GM12865 (cell line): Measurements from ENCODE around the gene LRRC61.

Experiments used
- DNase-seq: peaks from one replicate; pipeline ENCODE4 v3.0.0; 2010; ENCODE audit warnings: low read depth
- H3K4me3 ChIP-seq: 2 replicates; pipeline ENCODE4 v1.5.1; 2011; ENCODE audit warnings: mild to moderate bottlenecking, low read depth, low read length, control low read depth
- TF ChIP-seq, protein P1 (sequence below): IDR thresholded peaks from 2 replicates; pipeline ENCODE4 v1.5.1; 2011; ENCODE audit warnings: low read length, control low read depth, low read depth, inconsistent platforms; ENCODE audit not compliant: insufficient read depth; ENCODE audit errors: missing control alignments

Gene LRRC61

DNA sequence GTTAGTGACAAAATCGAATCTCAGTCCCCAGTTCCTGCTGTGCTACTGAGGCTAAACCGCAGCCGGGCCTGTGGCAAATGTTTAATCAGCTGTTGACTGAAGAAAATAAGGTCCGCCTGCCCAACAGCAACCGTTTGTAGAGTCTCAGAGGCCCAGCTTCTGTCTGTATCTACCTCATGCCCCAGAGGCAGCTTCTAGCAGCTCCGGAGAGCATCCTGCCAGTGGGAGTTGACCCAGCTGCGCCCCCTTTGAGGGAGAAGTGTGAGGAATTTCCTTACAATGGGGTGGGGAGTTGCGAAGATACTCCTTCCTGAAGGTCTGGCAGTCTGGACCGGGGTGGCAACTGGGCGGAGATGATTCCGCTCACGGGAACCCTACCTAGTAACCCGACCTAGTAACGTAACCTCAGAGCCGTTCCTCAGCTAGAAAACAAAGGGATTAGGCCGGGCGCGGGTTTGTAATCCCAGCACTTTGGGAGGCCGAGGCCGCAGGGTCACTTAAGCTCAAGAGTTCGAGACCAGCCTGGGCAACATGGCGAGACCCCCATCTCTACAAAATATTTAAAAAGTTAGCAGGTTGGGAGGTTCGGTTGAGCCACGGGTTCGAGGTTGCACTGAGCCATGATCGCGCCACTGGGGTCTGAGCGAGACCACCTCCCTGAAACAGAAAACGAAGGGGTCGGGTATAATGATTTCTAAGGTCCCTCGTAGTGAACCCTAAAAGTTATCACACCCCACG is 55.1 kb downstream of the LRRC61 start:
- DNase-seq = peak; percentile 77
- TF ChIP-seq, protein P1, sequence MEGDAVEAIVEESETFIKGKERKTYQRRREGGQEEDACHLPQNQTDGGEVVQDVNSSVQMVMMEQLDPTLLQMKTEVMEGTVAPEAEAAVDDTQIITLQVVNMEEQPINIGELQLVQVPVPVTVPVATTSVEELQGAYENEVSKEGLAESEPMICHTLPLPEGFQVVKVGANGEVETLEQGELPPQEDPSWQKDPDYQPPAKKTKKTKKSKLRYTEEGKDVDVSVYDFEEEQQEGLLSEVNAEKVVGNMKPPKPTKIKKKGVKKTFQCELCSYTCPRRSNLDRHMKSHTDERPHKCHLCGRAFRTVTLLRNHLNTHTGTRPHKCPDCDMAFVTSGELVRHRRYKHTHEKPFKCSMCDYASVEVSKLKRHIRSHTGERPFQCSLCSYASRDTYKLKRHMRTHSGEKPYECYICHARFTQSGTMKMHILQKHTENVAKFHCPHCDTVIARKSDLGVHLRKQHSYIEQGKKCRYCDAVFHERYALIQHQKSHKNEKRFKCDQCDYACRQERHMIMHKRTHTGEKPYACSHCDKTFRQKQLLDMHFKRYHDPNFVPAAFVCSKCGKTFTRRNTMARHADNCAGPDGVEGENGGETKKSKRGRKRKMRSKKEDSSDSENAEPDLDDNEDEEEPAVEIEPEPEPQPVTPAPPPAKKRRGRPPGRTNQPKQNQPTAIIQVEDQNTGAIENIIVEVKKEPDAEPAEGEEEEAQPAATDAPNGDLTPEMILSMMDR = peak; percentile 1

DNA sequence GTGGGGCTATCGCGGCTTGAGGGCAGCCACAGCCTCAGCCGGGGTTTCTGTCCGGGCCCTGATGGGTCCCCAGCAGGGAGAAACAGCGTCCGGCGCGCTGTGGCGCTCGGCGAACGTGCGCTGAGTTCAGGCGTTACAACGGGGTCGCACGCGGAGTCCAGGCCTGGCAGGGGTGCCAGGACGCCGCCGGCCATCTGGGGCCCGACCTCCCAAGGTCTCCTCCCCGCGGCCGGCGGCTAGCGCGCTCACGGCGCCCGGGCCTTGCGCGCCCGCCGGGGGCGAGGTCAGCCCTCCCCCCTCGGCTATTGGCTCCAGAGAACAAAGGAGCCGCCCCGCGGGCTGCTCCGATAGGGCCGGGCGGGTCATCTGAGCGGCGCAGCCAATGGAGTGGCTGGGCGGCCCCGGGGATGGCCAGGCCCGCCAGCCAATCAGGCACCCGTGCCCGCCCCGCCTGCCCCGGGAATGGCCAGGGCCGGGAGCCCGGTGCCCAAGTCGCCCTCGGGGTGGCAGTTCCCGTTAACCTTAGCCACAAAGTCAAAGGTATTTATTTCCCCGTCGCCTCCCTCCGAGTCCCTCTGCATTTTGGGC is 55.8 kb downstream of the LRRC61 start, which contains the start of gene ZNF775:
Gene ZNF775 (plus strand): TSS at position 478 of the 588 bp plus-strand sequence. CDS start 9,141 bp downstream, outside the sequence.
- TF ChIP-seq, protein P1 = no peak
- DNase-seq = peak; percentile 96
- peak within 1 kb of the TSS; percentile 86 for H3K4me3 ChIP-seq

More for the DNA sequence above, 55.1 kb downstream of the LRRC61 start:
- H3K4me3 ChIP-seq = peak overlapping the region; percentile 83

DNA sequence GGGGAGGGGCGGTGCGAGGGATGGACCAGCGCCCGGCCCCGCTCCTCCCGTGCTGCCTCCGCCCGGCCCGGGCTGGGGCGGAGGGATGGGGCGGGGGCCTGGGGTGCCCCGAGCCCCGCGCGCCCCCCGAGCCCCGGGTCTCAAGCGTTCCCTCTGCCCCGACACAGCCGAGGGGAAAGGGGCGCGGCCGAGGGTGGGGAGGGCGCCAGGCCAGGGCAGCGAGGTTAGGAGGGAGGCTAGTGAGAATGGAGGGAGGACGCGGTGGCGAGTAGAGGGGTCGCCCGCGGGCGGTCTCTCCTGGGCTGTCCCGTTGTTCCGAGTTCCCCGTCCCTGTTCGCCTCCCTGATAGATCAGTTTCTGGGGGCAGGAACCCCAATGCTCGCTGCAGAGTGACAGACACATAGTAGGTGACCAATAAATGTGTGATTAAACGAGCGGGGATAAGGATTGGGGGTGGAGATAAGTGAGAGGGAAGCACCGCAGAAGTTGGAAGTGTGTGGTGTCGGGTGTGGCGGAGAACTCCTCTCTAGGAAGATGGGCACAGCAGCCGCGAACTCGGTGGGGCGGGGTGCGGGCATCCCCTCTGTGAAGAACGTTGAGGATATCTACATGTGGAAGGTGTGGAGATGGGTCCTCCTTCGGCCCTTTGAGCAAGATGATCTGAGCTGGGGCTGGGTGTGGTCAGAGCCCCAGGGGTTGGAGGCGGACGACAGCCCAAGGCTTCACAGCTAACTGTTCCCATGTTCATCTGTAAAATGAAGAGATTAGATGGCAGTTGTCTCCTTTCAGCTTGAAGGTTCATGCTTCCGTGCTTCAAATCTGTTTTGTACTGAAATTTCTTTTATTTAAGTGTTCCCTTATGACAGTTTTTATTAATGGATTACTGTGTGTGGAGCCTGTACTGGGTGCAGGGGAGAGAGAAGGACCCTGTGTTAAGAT is 56.6 kb downstream of the LRRC61 start:
- peak; percentile 70 for DNase-seq
- H3K4me3 ChIP-seq = peak overlapping the region; percentile 86
- TF ChIP-seq, protein P1 = no peak

DNA sequence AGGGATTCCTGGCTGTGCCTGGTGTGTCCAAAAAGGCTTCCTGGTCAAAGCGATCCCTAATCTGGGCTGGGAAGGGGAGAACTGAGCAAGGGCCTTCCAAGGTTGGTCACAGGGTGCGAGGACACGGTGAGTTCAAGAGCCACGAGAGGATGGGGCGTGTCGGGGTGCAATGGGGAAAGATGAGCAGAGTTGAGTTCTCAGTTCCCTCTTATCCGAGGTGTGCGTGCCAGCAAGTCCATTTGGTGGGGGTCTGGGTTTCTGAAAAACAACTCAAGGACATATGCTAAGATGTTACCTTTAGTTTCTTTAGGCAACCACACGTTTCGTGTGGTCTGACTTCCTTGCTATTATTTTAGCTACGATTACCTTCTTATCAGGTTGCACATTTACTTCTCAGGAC is 57.3 kb downstream of the LRRC61 start:
- TF ChIP-seq, protein P1 = no peak
- peak overlapping the region; percentile 86 for H3K4me3 ChIP-seq
- peak; percentile 90 for DNase-seq

DNA sequence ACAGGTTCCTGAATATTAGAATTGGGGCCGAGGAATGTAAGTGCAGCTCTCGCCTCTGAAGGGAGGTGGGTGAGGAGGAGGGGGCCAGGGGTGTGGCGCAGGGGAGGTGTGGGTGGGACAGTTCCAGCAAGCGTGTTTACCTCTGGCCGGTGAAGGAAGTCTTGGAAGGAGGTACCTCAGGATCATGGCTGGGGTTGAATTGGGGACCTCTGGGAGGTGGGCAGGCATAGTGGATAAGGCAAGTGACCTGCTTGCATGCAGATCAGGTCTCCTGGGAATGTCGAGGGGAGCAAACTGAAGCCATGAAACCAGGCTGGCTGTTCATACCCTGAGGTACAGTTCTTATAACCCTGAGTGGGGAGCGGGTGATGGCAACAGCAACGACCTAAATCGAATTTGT is 57.9 kb downstream of the LRRC61 start:
- TF ChIP-seq, protein P1 = no peak
- peak overlapping the region; percentile 86 for H3K4me3 ChIP-seq
- no peak for DNase-seq

DNA sequence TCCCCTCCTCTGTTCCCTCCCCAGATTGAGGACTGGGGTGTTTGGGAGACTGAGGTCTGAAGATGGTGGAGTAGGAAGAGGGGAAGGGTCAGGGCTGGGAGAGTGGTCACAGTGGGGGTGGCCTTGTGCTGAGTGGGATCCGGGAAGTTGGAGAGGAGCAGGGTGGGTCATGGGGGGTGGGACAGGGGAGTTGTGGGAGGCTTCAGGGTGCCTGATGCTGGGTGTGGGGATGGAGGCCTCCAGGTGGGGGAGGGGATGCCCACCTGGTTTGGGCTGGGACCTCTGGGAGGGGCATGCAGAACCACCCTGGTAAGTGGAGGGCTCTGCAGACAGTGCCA is 58.6 kb downstream of the LRRC61 start:
- H3K4me3 ChIP-seq = no peak overlapping the region
- TF ChIP-seq, protein P1 = no peak

More for the DNA sequence above, 58.6 kb downstream of the LRRC61 start:
- DNase-seq = no peak
